Spleen (tissue), 7 donors: ENCODE results near the gene CYTIP.

Source experiments
- CTCF ChIP-seq, 11 experiments: fragments of 200-600 bp in 7 of 11; fragments of 450-650 bp in 4 of 11; sonication (generic) in 4 of 11; IDR thresholded peaks in 8 of 11; conservative IDR thresholded peaks in 3 of 11; 1 replicate in 7 of 11; 2 replicates in 4 of 11; pipeline versions ENCODE4 v1.4.0 to v1.8.0; 2016 to 2021; ENCODE audit warnings: antibody characterized with exemption in 11 of 11, inconsistent platforms in 4 of 11, mild to moderate bottlenecking in 1 of 11
- POLR2AphosphoS5 ChIP-seq, 3 donors: sonication (generic); formaldehyde crosslinking; IDR thresholded peaks; one replicate each; pipeline ENCODE4 v1.5.1; 2017; ENCODE audit warnings: antibody characterized with exemption in 3 of 3
- donor health status: DM: no; HTN: no; CAD: no; lungs with moderate emphysema.
- donor health status: DM: no; HTN: no; CAD: no.
- donor health status: DM: no; HTN: no; CAD: no.

- TF ChIP-seq CTCF (IDR thresholded peaks at IDR 0.05 in 8 of 11, conservative IDR thresholded peaks at IDR 0.05 in 3 of 11) (no peak), POLR2AphosphoS5 (IDR thresholded peaks at IDR 0.05) (no peak)
These were observed 19.1 kb upstream of the CYTIP start for GRCh38 chr2:157463002-157463401.
